ENCODE results near the gene MRPL23.

MRPL23 gene

DNA sequence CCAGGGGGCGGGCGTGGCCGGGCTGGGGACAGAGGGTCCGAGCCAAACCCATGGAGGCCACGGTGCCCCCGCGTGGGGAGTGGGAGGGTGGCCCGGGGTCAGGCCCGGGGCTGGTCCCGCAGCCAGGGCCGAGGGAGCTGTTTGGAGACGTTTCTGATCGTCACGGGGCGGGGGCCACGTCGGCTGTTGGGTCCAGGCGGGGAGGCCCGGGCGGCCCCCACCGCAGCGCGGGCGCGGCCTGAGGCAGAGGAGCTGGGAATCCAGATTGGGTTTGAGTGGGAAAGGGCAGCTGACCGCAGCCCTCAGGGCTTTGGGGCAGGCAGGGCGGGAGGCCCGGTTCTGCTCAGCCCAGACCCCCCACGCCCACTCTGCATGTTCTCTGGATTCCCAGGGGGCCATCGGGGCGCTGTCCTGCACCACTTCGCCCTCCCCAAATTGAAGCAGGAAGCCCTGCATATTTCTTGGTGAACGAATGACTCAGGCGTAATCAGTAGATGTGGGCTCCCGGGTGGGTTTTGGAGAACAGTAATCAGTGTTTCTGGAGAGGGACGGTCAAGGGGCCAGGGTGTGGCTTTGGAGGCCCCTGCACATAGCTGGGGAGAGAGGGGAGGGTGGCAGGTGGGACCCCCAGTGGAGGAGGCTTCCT is 583 bp downstream of the MRPL23 start:
- Histone ChIP-seq H3K4me1 (ENCODE audit: insufficient read depth, poor library complexity, severe bottlenecking) (peaks cover 9% of the 10 kb centered on the region), H3K27me3 (ENCODE audit: insufficient read depth, poor library complexity, severe bottlenecking) (no peaks in the 10 kb centered on the region), H3K4me3 (ENCODE audit: severe bottlenecking) (no peak overlapping the region), H3K36me3 (ENCODE audit: low read depth) (no peaks in the 10 kb centered on the region), H3K27ac (ENCODE audit: poor library complexity, severe bottlenecking) (no peak overlapping the region), H3K9me3 (ENCODE audit: severe bottlenecking) (no peaks in the 10 kb centered on the region)
- DNase-seq (ENCODE audit: low spot score), result no peak
- TF ChIP-seq, protein P1, sequence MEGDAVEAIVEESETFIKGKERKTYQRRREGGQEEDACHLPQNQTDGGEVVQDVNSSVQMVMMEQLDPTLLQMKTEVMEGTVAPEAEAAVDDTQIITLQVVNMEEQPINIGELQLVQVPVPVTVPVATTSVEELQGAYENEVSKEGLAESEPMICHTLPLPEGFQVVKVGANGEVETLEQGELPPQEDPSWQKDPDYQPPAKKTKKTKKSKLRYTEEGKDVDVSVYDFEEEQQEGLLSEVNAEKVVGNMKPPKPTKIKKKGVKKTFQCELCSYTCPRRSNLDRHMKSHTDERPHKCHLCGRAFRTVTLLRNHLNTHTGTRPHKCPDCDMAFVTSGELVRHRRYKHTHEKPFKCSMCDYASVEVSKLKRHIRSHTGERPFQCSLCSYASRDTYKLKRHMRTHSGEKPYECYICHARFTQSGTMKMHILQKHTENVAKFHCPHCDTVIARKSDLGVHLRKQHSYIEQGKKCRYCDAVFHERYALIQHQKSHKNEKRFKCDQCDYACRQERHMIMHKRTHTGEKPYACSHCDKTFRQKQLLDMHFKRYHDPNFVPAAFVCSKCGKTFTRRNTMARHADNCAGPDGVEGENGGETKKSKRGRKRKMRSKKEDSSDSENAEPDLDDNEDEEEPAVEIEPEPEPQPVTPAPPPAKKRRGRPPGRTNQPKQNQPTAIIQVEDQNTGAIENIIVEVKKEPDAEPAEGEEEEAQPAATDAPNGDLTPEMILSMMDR (IDR thresholded peaks at IDR 0.05; ENCODE audit: poor library complexity, severe bottlenecking), result no peak
- ATAC-seq (ENCODE audit: low read depth), result no peak

DNA sequence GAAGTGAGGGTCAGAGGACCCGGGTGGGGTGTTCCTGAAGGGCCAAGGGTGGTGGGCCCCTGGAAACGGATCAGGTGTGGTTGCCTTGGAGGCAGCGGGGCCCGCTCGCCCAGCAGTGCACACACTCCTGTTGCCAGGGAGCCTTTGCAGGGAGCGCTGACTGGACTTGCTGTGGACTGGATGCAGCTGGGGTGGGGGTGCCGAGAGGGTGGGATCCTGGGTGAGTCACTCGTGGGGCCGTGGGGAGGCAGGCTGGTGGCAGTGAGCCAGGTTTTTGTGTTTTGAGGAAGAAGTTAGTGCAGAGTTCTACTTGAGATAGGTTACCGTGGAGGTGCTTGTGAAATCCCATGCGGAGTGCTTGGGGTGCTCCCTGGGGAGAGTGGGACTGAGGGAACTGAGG is 1.3 kb downstream of the MRPL23 start:
- DNase-seq (ENCODE audit: low spot score), result no peak
- H3K4me3 ChIP-seq (ENCODE audit: severe bottlenecking), result no peak overlapping the region
- no peaks in the 10 kb centered on the region for H3K9me3 ChIP-seq (ENCODE audit: severe bottlenecking)
- no peaks in the 10 kb centered on the region for H3K36me3 ChIP-seq (ENCODE audit: low read depth)
- TF ChIP-seq, protein P1 (IDR thresholded peaks at IDR 0.05; ENCODE audit: poor library complexity, severe bottlenecking), result no peak
- no peak for ATAC-seq (ENCODE audit: low read depth)
- no peak overlapping the region for H3K27ac ChIP-seq (ENCODE audit: poor library complexity, severe bottlenecking)
- H3K4me1 ChIP-seq (ENCODE audit: insufficient read depth, poor library complexity, severe bottlenecking), result peaks cover 9% of the 10 kb centered on the region
- H3K27me3 ChIP-seq (ENCODE audit: insufficient read depth, poor library complexity, severe bottlenecking), result no peaks in the 10 kb centered on the region

DNA sequence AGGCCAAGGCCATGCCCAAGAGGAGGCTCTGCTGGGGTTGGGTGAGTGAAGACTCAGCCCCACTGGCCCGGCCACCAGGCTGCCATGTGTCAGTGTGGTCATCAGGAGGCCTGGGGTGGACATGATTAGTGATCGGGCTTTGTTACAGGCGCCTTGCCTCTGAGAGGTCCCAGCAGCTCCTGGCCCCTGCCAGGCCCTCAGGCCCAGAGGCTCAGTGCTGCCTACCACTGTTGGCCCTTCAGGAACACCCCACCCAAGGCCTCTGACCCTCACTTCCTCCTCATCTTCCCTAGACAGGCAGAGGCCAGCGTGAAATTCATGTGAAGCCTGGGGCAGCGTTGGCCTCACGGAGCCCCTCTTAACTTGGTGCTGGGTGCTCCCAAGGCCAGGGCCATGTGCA is 2.2 kb downstream of the MRPL23 start:
- H3K4me1 ChIP-seq (ENCODE audit: insufficient read depth, poor library complexity, severe bottlenecking), result peaks cover under 1% of the 10 kb centered on the region
- no peaks in the 10 kb centered on the region for H3K27me3 ChIP-seq (ENCODE audit: insufficient read depth, poor library complexity, severe bottlenecking)
- DNase-seq (ENCODE audit: low spot score) (no peak), ATAC-seq (ENCODE audit: low read depth) (no peak)
- no peaks in the 10 kb centered on the region for H3K36me3 ChIP-seq (ENCODE audit: low read depth)
- TF ChIP-seq, protein P1 (IDR thresholded peaks at IDR 0.05; ENCODE audit: poor library complexity, severe bottlenecking), result no peak
- H3K27ac ChIP-seq (ENCODE audit: poor library complexity, severe bottlenecking), result no peak overlapping the region
- no peak overlapping the region for H3K4me3 ChIP-seq (ENCODE audit: severe bottlenecking)
- H3K9me3 ChIP-seq (ENCODE audit: severe bottlenecking), result no peaks in the 10 kb centered on the region

DNA sequence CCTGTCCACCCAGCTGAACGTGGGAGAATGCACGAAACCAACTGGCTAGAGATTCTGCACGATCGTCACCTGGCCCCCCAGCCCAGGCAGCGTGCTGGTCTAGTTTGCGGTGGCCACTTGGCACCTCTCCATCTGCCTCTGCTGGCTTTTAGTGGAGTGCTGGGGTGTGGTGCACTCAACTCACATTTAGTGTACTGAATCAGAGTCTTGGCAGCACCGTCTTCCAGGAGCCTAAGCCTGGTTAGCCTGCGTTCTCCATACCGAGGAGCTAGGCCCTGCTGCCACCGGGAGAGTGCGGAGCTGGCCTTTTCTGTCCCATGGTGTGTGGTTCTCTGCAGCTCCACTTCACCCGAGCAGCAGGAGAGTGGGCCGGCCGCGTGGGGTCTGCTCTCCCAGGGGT is 2.8 kb downstream of the MRPL23 start:
- DNase-seq (ENCODE audit: low spot score), result no peak
- Histone ChIP-seq H3K27me3 (ENCODE audit: insufficient read depth, poor library complexity, severe bottlenecking) (no peaks in the 10 kb centered on the region), H3K36me3 (ENCODE audit: low read depth) (no peaks in the 10 kb centered on the region), H3K4me3 (ENCODE audit: severe bottlenecking) (no peak overlapping the region), H3K4me1 (ENCODE audit: insufficient read depth, poor library complexity, severe bottlenecking) (no peaks in the 10 kb centered on the region), H3K27ac (ENCODE audit: poor library complexity, severe bottlenecking) (no peak overlapping the region), H3K9me3 (ENCODE audit: severe bottlenecking) (no peaks in the 10 kb centered on the region)
- TF ChIP-seq, protein P1 (IDR thresholded peaks at IDR 0.05; ENCODE audit: poor library complexity, severe bottlenecking), result no peak
- ATAC-seq (ENCODE audit: low read depth), result no peak

DNA sequence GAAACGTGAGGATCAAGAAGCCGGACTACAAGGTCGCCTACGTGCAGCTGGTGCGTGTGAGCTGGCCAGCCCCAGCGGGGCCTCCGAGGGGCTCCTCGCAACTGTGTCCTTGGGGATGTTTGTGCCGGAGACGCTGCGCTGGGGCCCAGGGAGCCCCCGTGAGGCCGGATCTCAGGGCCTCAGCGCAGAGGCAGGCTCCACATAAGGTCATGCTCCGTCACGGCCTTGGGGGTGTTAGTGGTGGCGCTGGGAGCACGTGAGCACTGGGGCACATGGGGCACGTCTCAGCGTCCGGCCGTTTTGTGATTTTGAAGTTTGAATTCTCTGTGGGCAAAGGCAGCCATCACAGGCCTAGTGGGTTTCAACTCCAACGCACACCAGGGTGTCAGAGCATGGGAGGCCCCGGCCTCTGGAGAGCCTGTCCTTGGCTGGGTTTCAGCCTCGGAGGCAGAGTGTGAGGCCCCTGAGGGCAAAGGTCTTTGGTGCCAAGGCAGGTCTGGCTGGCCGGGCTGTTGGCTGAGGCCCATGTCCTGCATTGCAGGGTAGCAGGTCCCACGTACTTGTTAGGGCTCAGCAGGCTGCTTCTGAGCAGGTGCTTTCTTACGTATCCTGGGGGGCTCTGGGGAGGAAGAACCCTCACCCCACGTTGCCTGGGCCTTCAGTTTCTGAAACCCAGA is 5.8 kb downstream of the MRPL23 start:
- Histone ChIP-seq H3K27ac (ENCODE audit: poor library complexity, severe bottlenecking) (no peak overlapping the region), H3K27me3 (ENCODE audit: insufficient read depth, poor library complexity, severe bottlenecking) (no peaks in the 10 kb centered on the region), H3K4me1 (ENCODE audit: insufficient read depth, poor library complexity, severe bottlenecking) (no peaks in the 10 kb centered on the region), H3K4me3 (ENCODE audit: severe bottlenecking) (no peak overlapping the region), H3K9me3 (ENCODE audit: severe bottlenecking) (no peaks in the 10 kb centered on the region), H3K36me3 (ENCODE audit: low read depth) (no peaks in the 10 kb centered on the region)
- TF ChIP-seq, protein P1 (IDR thresholded peaks at IDR 0.05; ENCODE audit: poor library complexity, severe bottlenecking), result no peak
- DNase-seq (ENCODE audit: low spot score), result no peak
- no peak for ATAC-seq (ENCODE audit: low read depth)
